Neural cell (in vitro differentiated cells): ENCODE results near the gene BAD. TPM values are rescaled to one million over a fixed set of nuclear protein-coding genes. Genes with fewer than 3 reads are reported as not detected.

Experiments used
- H2AFZ ChIP-seq: fragments of 200-600, 300-800 bp; sonication (generic), shearing (Covaris generic); 2 replicates; pipeline ENCODE4 v1.6.0; 2014; ENCODE audit warnings: low read depth, mild to moderate bottlenecking, antibody characterized with exemption, low read length, moderate library complexity
- H3F3A ChIP-seq: fragments of 200-600 bp; shearing (Covaris generic); 2 replicates; pipeline ENCODE4 v1.6.1; 2016; ENCODE audit warnings: mild to moderate bottlenecking, moderate library complexity, mixed read lengths, antibody characterized with exemption, low read length; ENCODE audit not compliant: insufficient read depth, poor library complexity, severe bottlenecking
- H3K27ac ChIP-seq: fragments of 200-600, 300-800 bp; sonication (generic), shearing (Covaris generic); 2 replicates; pipeline ENCODE4 v1.5.1; 2014; ENCODE audit warnings: mild to moderate bottlenecking, low read length, moderate library complexity
- H3K27me3 ChIP-seq: fragments of 300-800, 200-600 bp; sonication (generic), shearing (Covaris generic); 2 replicates; pipeline ENCODE4 v1.6.0; 2014; ENCODE audit warnings: mild to moderate bottlenecking, low read depth, low read length, moderate library complexity; ENCODE audit not compliant: insufficient read depth
- H3K36me3 ChIP-seq: fragments of 300-800, 200-600 bp; sonication (generic), shearing (Covaris generic); 2 replicates; pipeline ENCODE4 v1.5.1; 2014; ENCODE audit warnings: mild to moderate bottlenecking, antibody characterized with exemption, low read length, moderate library complexity; ENCODE audit not compliant: insufficient read depth
- H3K4me2 ChIP-seq: fragments of 300-800, 200-600 bp; sonication (generic), shearing (Covaris generic); 2 replicates; pipeline ENCODE4 v1.6.0; 2014; ENCODE audit warnings: mild to moderate bottlenecking, low read length
- H3K4me3 ChIP-seq: fragments of 300-800, 200-600 bp; sonication (generic), shearing (Covaris generic); 2 replicates; pipeline ENCODE4 v1.5.1; 2014; ENCODE audit warnings: mild to moderate bottlenecking, low read length, moderate library complexity
- H3K79me2 ChIP-seq: fragments of 200-600 bp; shearing (Covaris generic); replicated peaks from 2 replicates; pipeline ENCODE4 v1.6.0; 2014; ENCODE audit warnings: mild to moderate bottlenecking, low read length, moderate library complexity; ENCODE audit not compliant: insufficient read depth
- H3K9ac ChIP-seq: fragments of 300-800, 200-600 bp; sonication (generic), shearing (Covaris generic); 2 replicates; pipeline ENCODE4 v1.6.1; 2016; ENCODE audit warnings: mild to moderate bottlenecking, low read length, mixed read lengths
- H3K9me2 ChIP-seq: fragments of 200-600 bp; shearing (Covaris generic); 2 replicates; pipeline ENCODE4 v1.6.1; 2016; ENCODE audit warnings: mild to moderate bottlenecking, low read length, mixed read lengths; ENCODE audit not compliant: insufficient read depth
- H3K9me3 ChIP-seq: fragments of 200-600, 300-800 bp; sonication (generic), shearing (Covaris generic); 2 replicates; pipeline ENCODE4 v1.6.1; 2016; ENCODE audit warnings: mild to moderate bottlenecking, mixed run types, low read length, moderate library complexity, mixed read lengths
- H4K20me1 ChIP-seq: fragments of 200-600 bp; shearing (Covaris generic); 2 replicates; pipeline ENCODE4 v1.6.1; 2016; ENCODE audit warnings: mild to moderate bottlenecking, mixed run types; ENCODE audit not compliant: insufficient read depth
- EP300 ChIP-seq: fragments of 450-650 bp; conservative IDR thresholded peaks from 2 replicates; pipeline ENCODE4 v1.6.1; 2014; ENCODE audit warnings: antibody characterized with exemption, mild to moderate bottlenecking, moderate library complexity; ENCODE audit not compliant: poor library complexity, severe bottlenecking
- EZH2 ChIP-seq: fragments of 200-600, 300-800 bp; shearing (Covaris generic), sonication (generic); IDR thresholded peaks from 2 replicates; pipeline ENCODE4 v1.6.1; 2014; ENCODE audit warnings: antibody characterized with exemption, low read length, borderline replicate concordance, mild to moderate bottlenecking; ENCODE audit not compliant: insufficient read depth, poor library complexity, severe bottlenecking
- MXI1 ChIP-seq: fragments of 450-650 bp; conservative IDR thresholded peaks from 2 replicates; pipeline ENCODE4 v1.6.1; 2014; ENCODE audit warnings: antibody characterized with exemption, mild to moderate bottlenecking; ENCODE audit not compliant: poor library complexity, severe bottlenecking
- POLR2AphosphoS5 ChIP-seq: IDR thresholded peaks from 2 replicates; pipeline ENCODE4 v1.6.1; 2012
- RAD21 ChIP-seq: fragments of 450-650 bp; conservative IDR thresholded peaks from 2 replicates; pipeline ENCODE4 v1.6.1; 2014; ENCODE audit warnings: antibody characterized with exemption, mild to moderate bottlenecking, moderate library complexity
- SMC3 ChIP-seq: fragments of 450-650 bp; conservative IDR thresholded peaks from 2 replicates; pipeline ENCODE4 v1.6.1; 2014; ENCODE audit warnings: antibody characterized with exemption, mild to moderate bottlenecking, moderate library complexity; ENCODE audit not compliant: poor library complexity
- TAF1 ChIP-seq: IDR thresholded peaks from 2 replicates; pipeline ENCODE4 v1.6.1; 2012; ENCODE audit warnings: low read depth
- polyA plus RNA-seq: library from polyadenylated mRNA; depleted of rRNA; stranded (reverse); fragments of >200 nt; gene quantifications from 2 replicates; pipeline ENCODE4 v1.2.3, GENCODE V29; 2014
- TF ChIP-seq, protein P1 (sequence below): fragments of 450-650 bp; IDR thresholded peaks from 2 replicates; pipeline ENCODE4 v1.5.1; 2014; ENCODE audit warnings: antibody characterized with exemption, mild to moderate bottlenecking, moderate library complexity; ENCODE audit not compliant: poor library complexity, severe bottlenecking
- TF ChIP-seq, protein P2 (sequence below): IDR thresholded peaks from 2 replicates; pipeline ENCODE4 v1.6.1; 2012; ENCODE audit warnings: borderline replicate concordance

BAD gene
- polyA plus RNA-seq, 1 donor from 2014 or later, result 219 TPM

- H3K4me3 ChIP-seq, result peak overlapping the region; percentile 94
- peaks cover 8% of the 10 kb centered on the region for H3K27me3 ChIP-seq
- H3K9ac ChIP-seq, result peak overlapping the region; percentile 88
- TF ChIP-seq RAD21, result no peak
- no peak for TF ChIP-seq TAF1
- H4K20me1 ChIP-seq, result no peaks in the 10 kb centered on the region
- H3K4me2 ChIP-seq, result peak overlapping the region; percentile 70
- H3K27ac ChIP-seq, result peak overlapping the region; percentile 88
- no peaks in the 10 kb centered on the region for H3K9me2 ChIP-seq
- H3K79me2 ChIP-seq, result peaks cover 6% of the 10 kb centered on the region
- H2AFZ ChIP-seq, result peak overlapping the region; percentile 72
- H3K36me3 ChIP-seq, result no peaks in the 10 kb centered on the region
- no peaks in the 10 kb centered on the region for H3F3A ChIP-seq
- H3K9me3 ChIP-seq, result no peaks in the 10 kb centered on the region
These were observed 54.7 kb downstream of the BAD start for GRCh38 chr11:64229744-64230170.

- Histone ChIP-seq H3K4me2 (peak overlapping the region; percentile 70), H3K9me3 (no peaks in the 10 kb centered on the region), H3K27ac (peak overlapping the region; percentile 88), H3K9me2 (no peaks in the 10 kb centered on the region), H2AFZ (no peak overlapping the region), H3K36me3 (no peaks in the 10 kb centered on the region), H3K9ac (peak overlapping the region; percentile 88), H3K79me2 (peaks cover 6% of the 10 kb centered on the region), H3K27me3 (peaks cover 8% of the 10 kb centered on the region), H3F3A (no peaks in the 10 kb centered on the region), H3K4me3 (peak overlapping the region; percentile 94), H4K20me1 (no peaks in the 10 kb centered on the region)
- TF ChIP-seq EP300, result no peak
- no peak for TF ChIP-seq RAD21
- TF ChIP-seq POLR2AphosphoS5, result no peak
- TF ChIP-seq TAF1, result no peak
- no peak for TF ChIP-seq EZH2
- TF ChIP-seq MXI1, result no peak
- TF ChIP-seq, protein P1, sequence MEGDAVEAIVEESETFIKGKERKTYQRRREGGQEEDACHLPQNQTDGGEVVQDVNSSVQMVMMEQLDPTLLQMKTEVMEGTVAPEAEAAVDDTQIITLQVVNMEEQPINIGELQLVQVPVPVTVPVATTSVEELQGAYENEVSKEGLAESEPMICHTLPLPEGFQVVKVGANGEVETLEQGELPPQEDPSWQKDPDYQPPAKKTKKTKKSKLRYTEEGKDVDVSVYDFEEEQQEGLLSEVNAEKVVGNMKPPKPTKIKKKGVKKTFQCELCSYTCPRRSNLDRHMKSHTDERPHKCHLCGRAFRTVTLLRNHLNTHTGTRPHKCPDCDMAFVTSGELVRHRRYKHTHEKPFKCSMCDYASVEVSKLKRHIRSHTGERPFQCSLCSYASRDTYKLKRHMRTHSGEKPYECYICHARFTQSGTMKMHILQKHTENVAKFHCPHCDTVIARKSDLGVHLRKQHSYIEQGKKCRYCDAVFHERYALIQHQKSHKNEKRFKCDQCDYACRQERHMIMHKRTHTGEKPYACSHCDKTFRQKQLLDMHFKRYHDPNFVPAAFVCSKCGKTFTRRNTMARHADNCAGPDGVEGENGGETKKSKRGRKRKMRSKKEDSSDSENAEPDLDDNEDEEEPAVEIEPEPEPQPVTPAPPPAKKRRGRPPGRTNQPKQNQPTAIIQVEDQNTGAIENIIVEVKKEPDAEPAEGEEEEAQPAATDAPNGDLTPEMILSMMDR, result no peak
- no peak for TF ChIP-seq SMC3
- TF ChIP-seq, protein P2, sequence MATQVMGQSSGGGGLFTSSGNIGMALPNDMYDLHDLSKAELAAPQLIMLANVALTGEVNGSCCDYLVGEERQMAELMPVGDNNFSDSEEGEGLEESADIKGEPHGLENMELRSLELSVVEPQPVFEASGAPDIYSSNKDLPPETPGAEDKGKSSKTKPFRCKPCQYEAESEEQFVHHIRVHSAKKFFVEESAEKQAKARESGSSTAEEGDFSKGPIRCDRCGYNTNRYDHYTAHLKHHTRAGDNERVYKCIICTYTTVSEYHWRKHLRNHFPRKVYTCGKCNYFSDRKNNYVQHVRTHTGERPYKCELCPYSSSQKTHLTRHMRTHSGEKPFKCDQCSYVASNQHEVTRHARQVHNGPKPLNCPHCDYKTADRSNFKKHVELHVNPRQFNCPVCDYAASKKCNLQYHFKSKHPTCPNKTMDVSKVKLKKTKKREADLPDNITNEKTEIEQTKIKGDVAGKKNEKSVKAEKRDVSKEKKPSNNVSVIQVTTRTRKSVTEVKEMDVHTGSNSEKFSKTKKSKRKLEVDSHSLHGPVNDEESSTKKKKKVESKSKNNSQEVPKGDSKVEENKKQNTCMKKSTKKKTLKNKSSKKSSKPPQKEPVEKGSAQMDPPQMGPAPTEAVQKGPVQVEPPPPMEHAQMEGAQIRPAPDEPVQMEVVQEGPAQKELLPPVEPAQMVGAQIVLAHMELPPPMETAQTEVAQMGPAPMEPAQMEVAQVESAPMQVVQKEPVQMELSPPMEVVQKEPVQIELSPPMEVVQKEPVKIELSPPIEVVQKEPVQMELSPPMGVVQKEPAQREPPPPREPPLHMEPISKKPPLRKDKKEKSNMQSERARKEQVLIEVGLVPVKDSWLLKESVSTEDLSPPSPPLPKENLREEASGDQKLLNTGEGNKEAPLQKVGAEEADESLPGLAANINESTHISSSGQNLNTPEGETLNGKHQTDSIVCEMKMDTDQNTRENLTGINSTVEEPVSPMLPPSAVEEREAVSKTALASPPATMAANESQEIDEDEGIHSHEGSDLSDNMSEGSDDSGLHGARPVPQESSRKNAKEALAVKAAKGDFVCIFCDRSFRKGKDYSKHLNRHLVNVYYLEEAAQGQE, result no peak
These were observed 55.2 kb downstream of the BAD start for GRCh38 chr11:64229090-64229743.
